ENCODE data around the gene TRNP1.

TRNP1 gene

GRCh38 chr1:26949926-26950319 is 43.6 kb upstream of the TRNP1 start:
- Histone ChIP-seq H3K27me3 (replicated peaks) (no peaks in the 10 kb centered on the region), H3K4me3 (ENCODE audit: low read depth, low read length) (no peak overlapping the region), H3K27ac (no peak overlapping the region), H3K36me3 (replicated peaks) (peaks cover 25% of the 10 kb centered on the region)
- TF ChIP-seq CTCF (IDR thresholded peaks at IDR 0.05; ENCODE audit: low read depth, low read length, missing control alignments): no peak
- in situ Hi-C loops (cut with HindIII; ENCODE audit: low pct_ligation_motif_present, low sequenced_read_pairs): loop anchor here (25.0 kb wide), 1 partner anchor 112 kb away; no protein-coding TSS in a partner anchor
- no peak for DNase-seq

- peaks cover 19% of the 10 kb centered on the region for H3K36me3 ChIP-seq (replicated peaks)
- no peaks in the 10 kb centered on the region for H3K27me3 ChIP-seq (replicated peaks)
- no peak overlapping the region for H3K27ac ChIP-seq
- no peak for DNase-seq
- in situ Hi-C loops (cut with HindIII; ENCODE audit: low pct_ligation_motif_present, low sequenced_read_pairs): loop anchor here (25.0 kb wide), 1 partner anchor 112 kb away; no protein-coding TSS in a partner anchor
- no peak for TF ChIP-seq CTCF (IDR thresholded peaks at IDR 0.05; ENCODE audit: low read depth, low read length, missing control alignments)
- H3K4me3 ChIP-seq (ENCODE audit: low read depth, low read length): no peak overlapping the region
These were observed 42.9 kb upstream of the TRNP1 start for GRCh38 chr1:26950602-26951001.

- no peak for DNase-seq
- H3K4me3 ChIP-seq (ENCODE audit: low read depth, low read length): no peak overlapping the region
- in situ Hi-C loops (cut with HindIII; ENCODE audit: low pct_ligation_motif_present, low sequenced_read_pairs): loop anchor here (25.0 kb wide), 1 partner anchor 111 kb away; no protein-coding TSS in a partner anchor
- H3K36me3 ChIP-seq (replicated peaks): peaks cover 12% of the 10 kb centered on the region
- no peak for TF ChIP-seq CTCF (IDR thresholded peaks at IDR 0.05; ENCODE audit: low read depth, low read length, missing control alignments)
- no peaks in the 10 kb centered on the region for H3K27me3 ChIP-seq (replicated peaks)
- H3K27ac ChIP-seq: no peak overlapping the region
These were observed 42.3 kb upstream of the TRNP1 start for GRCh38 chr1:26951216-26951615.

GRCh38 chr1:26951821-26952497 is 41.5 kb upstream of the TRNP1 start:
- no peak overlapping the region for H3K27ac ChIP-seq
- no peaks in the 10 kb centered on the region for H3K27me3 ChIP-seq (replicated peaks)
- H3K4me3 ChIP-seq (ENCODE audit: low read depth, low read length): no peak overlapping the region
- H3K36me3 ChIP-seq (replicated peaks): peaks cover 8% of the 10 kb centered on the region
- TF ChIP-seq CTCF (IDR thresholded peaks at IDR 0.05; ENCODE audit: low read depth, low read length, missing control alignments): no peak
- DNase-seq: no peak
- in situ Hi-C loops (cut with HindIII; ENCODE audit: low pct_ligation_motif_present, low sequenced_read_pairs): loop anchor here (25.0 kb wide), 1 partner anchor 110 kb away; no protein-coding TSS in a partner anchor

GRCh38 chr1:26953374-26953773 is 40.1 kb upstream of the TRNP1 start:
- no peaks in the 10 kb centered on the region for H3K27me3 ChIP-seq (replicated peaks)
- no peak for DNase-seq
- no peak for TF ChIP-seq CTCF (IDR thresholded peaks at IDR 0.05; ENCODE audit: low read depth, low read length, missing control alignments)
- in situ Hi-C loops (cut with HindIII; ENCODE audit: low pct_ligation_motif_present, low sequenced_read_pairs): loop anchor here (25.0 kb wide), 1 partner anchor 109 kb away; no protein-coding TSS in a partner anchor
- H3K4me3 ChIP-seq (ENCODE audit: low read depth, low read length): no peak overlapping the region
- H3K36me3 ChIP-seq (replicated peaks): no peaks in the 10 kb centered on the region
- H3K27ac ChIP-seq: no peak overlapping the region

All from brain microvascular endothelial cell (primary cell).